DND-41 (cell line): ENCODE measurements around the gene ATP2A3.

Source experiments
- ATAC-seq: fragments of 200-7000 bp; cut with Tn5 transposase; 3 replicates; pipeline ENCODE4 v1.9.1; 2021; ENCODE audit warnings: low read depth; ENCODE audit not compliant: insufficient read depth
- DNase-seq: peaks from one replicate; pipeline ENCODE4 v3.0.0-alpha.2; 2020
- H2AFZ ChIP-seq: 2 replicates; pipeline ENCODE4 v1.6.0; 2012; ENCODE audit warnings: low read depth, low read length
- H3K27ac ChIP-seq: 2 replicates; pipeline ENCODE4 v1.5.1; 2012; ENCODE audit warnings: low read length, inconsistent platforms
- H3K27me3 ChIP-seq: fragments of 200-600 bp; sonication (generic); 2 replicates; pipeline ENCODE4 v1.6.0; 2012; ENCODE audit warnings: low read length, mild to moderate bottlenecking, inconsistent platforms; ENCODE audit not compliant: insufficient read depth, poor library complexity
- H3K36me3 ChIP-seq: 2 replicates; pipeline ENCODE4 v1.5.1; 2012; ENCODE audit warnings: low read length, inconsistent platforms; ENCODE audit not compliant: insufficient read depth
- H3K4me1 ChIP-seq: 2 replicates; pipeline ENCODE4 v1.5.1; 2012; ENCODE audit warnings: mild to moderate bottlenecking, low read length; ENCODE audit not compliant: insufficient read depth
- H3K4me2 ChIP-seq: 2 replicates; pipeline ENCODE4 v1.6.0; 2012; ENCODE audit warnings: mild to moderate bottlenecking, moderate library complexity, low read length, inconsistent platforms; ENCODE audit not compliant: insufficient read depth
- H3K4me3 ChIP-seq, 2 experiments: fragments of 200-600 bp in 1 of 2; shearing (Covaris generic) in 1 of 2; 2 replicates each; pipeline ENCODE4 v1.5.1; 2012 to 2016; ENCODE audit warnings: inconsistent platforms in 2 of 2, low read length in 2 of 2, mild to moderate bottlenecking in 2 of 2, low read depth in 1 of 2, moderate library complexity in 1 of 2
- H3K79me2 ChIP-seq: 2 replicates; pipeline ENCODE4 v1.6.0; 2012; ENCODE audit warnings: low read length, inconsistent platforms; ENCODE audit not compliant: insufficient read depth
- H3K9ac ChIP-seq: 2 replicates; pipeline ENCODE4 v1.6.0; 2012; ENCODE audit warnings: low read depth, mild to moderate bottlenecking, inconsistent platforms, low read length, moderate library complexity
- H3K9me3 ChIP-seq: 2 replicates; pipeline ENCODE4 v1.5.1; 2012; ENCODE audit warnings: low read length, moderate library complexity, mild to moderate bottlenecking, inconsistent platforms; ENCODE audit not compliant: insufficient read depth, severe bottlenecking
- H4K20me1 ChIP-seq: 2 replicates; pipeline ENCODE4 v1.6.0; 2012; ENCODE audit warnings: low read length; ENCODE audit not compliant: insufficient read depth
- EZH2 ChIP-seq: IDR thresholded peaks from 3 replicates; pipeline ENCODE4 v1.6.1; 2012; ENCODE audit warnings: borderline replicate concordance, low read depth, mild to moderate bottlenecking, moderate library complexity, low read length, inconsistent platforms; ENCODE audit not compliant: severe bottlenecking
- TF ChIP-seq, protein P1 (sequence below): IDR thresholded peaks from 2 replicates; pipeline ENCODE4 v1.5.1; 2012; ENCODE audit warnings: borderline replicate concordance, low read length, moderate library complexity, mild to moderate bottlenecking; ENCODE audit not compliant: poor library complexity, severe bottlenecking; ENCODE audit errors: extremely low read depth

The ATP2A3 gene

DNA sequence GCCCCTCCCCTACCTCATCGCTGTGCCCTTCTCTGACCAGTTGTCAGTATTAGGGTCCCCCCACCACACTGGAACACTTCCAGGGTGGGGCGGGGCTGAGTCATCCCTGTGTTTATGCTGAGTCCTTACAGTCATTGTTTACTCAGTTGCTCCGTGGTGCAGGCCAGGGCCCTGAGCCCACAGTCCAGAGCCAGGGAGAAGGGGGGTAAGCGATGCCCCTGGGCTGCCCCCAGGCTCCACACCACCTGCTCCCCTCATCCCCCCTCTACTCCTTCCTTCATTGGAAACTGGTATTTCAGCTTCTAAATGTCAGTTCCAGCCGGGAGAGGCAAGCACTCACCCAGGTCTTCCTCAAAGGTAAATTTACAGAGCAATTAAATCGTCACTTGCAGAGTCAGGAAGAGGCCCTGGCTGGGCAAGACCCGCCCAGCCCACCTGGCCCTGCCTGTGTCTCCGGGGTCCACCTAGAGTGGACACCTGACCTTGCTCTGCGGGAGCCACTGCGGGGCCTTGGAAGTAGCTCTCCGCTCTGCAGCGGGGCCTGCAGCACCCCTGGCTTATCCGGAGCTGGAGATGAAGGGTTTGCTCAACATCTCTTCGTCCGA lies 4.8 kb downstream of the ATP2A3 start:
- H3K9me3 ChIP-seq = no peaks in the 10 kb centered on the region
- peak overlapping the region; percentile 83 for H3K9ac ChIP-seq
- H4K20me1 ChIP-seq = peaks cover 73% of the 10 kb centered on the region
- peak overlapping the region; percentile 99 for H3K27ac ChIP-seq
- peaks cover 65% of the 10 kb centered on the region for H3K36me3 ChIP-seq
- ATAC-seq (no peak), DNase-seq (no peak)
- peaks cover 55% of the 10 kb centered on the region for H3K4me1 ChIP-seq
- H3K4me3 ChIP-seq = no peak overlapping the region; a peak in 1 of 4 replicates
- H2AFZ ChIP-seq = no peak overlapping the region
- H3K4me2 ChIP-seq = peak overlapping the region; percentile 91
- no peaks in the 10 kb centered on the region for H3K27me3 ChIP-seq
- peaks cover 94% of the 10 kb centered on the region for H3K79me2 ChIP-seq
- TF ChIP-seq, protein P1, sequence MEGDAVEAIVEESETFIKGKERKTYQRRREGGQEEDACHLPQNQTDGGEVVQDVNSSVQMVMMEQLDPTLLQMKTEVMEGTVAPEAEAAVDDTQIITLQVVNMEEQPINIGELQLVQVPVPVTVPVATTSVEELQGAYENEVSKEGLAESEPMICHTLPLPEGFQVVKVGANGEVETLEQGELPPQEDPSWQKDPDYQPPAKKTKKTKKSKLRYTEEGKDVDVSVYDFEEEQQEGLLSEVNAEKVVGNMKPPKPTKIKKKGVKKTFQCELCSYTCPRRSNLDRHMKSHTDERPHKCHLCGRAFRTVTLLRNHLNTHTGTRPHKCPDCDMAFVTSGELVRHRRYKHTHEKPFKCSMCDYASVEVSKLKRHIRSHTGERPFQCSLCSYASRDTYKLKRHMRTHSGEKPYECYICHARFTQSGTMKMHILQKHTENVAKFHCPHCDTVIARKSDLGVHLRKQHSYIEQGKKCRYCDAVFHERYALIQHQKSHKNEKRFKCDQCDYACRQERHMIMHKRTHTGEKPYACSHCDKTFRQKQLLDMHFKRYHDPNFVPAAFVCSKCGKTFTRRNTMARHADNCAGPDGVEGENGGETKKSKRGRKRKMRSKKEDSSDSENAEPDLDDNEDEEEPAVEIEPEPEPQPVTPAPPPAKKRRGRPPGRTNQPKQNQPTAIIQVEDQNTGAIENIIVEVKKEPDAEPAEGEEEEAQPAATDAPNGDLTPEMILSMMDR = no peak
- no peak for TF ChIP-seq EZH2

GRCh38 chr17:3957735-3958599 lies 6.3 kb downstream of the ATP2A3 start:
- H3K79me2 ChIP-seq = peaks cover 97% of the 10 kb centered on the region
- H2AFZ ChIP-seq = no peak overlapping the region
- no peak for ATAC-seq
- peak overlapping the region; percentile 56 for H3K27ac ChIP-seq
- H3K9ac ChIP-seq = no peak overlapping the region
- no peak overlapping the region for H3K4me2 ChIP-seq
- H3K4me3 ChIP-seq = no peak overlapping the region
- peaks cover 75% of the 10 kb centered on the region for H3K36me3 ChIP-seq
- no peaks in the 10 kb centered on the region for H3K9me3 ChIP-seq
- H3K27me3 ChIP-seq = no peaks in the 10 kb centered on the region
- no peak for TF ChIP-seq EZH2
- TF ChIP-seq, protein P1 = no peak
- peaks cover 52% of the 10 kb centered on the region for H3K4me1 ChIP-seq
- H4K20me1 ChIP-seq = peaks cover 84% of the 10 kb centered on the region
- DNase-seq = no peak

DNA sequence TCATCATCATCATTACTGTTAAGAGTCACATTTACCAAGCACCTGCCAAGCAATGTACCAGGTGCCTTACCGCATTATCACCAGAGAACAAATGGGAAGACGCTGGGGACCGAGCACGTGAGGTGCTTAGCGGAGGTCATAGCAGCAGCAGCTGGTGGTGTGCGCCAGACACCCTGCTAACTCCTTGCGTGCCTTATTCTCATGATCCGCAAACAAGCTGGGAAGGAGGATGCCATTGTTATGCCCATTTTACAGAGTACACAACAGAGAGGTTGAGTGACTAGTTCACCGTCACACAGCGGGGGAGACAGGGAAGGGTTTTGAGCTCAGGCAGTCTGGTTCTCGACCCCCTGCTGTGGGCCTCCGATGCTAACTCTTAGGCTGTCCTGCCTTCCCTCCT lies 7.3 kb downstream of the ATP2A3 start:
- Histone ChIP-seq H3K79me2 (peaks cover 91% of the 10 kb centered on the region), H3K27ac (peak overlapping the region; percentile 56), H2AFZ (no peak overlapping the region), H3K27me3 (no peaks in the 10 kb centered on the region), H3K4me1 (peaks cover 42% of the 10 kb centered on the region), H4K20me1 (peaks cover 86% of the 10 kb centered on the region), H3K9ac (no peak overlapping the region), H3K36me3 (peaks cover 81% of the 10 kb centered on the region), H3K4me2 (no peak overlapping the region), H3K4me3 (no peak overlapping the region), H3K9me3 (no peaks in the 10 kb centered on the region)
- TF ChIP-seq EZH2 = no peak
- TF ChIP-seq, protein P1 = no peak
- no peak for ATAC-seq
- DNase-seq = no peak
